NOMO-1 treated with dmso at 0.1 percent for 144 hours (cell line): ENCODE results near the gene GFPT2.

Source experiments
- DNase-seq: peaks from one replicate; lab custom pipeline; 2025; ENCODE audit not compliant: unreplicated experiment; lab: John Stamatoyannopoulos, UW

The GFPT2 gene

DNA sequence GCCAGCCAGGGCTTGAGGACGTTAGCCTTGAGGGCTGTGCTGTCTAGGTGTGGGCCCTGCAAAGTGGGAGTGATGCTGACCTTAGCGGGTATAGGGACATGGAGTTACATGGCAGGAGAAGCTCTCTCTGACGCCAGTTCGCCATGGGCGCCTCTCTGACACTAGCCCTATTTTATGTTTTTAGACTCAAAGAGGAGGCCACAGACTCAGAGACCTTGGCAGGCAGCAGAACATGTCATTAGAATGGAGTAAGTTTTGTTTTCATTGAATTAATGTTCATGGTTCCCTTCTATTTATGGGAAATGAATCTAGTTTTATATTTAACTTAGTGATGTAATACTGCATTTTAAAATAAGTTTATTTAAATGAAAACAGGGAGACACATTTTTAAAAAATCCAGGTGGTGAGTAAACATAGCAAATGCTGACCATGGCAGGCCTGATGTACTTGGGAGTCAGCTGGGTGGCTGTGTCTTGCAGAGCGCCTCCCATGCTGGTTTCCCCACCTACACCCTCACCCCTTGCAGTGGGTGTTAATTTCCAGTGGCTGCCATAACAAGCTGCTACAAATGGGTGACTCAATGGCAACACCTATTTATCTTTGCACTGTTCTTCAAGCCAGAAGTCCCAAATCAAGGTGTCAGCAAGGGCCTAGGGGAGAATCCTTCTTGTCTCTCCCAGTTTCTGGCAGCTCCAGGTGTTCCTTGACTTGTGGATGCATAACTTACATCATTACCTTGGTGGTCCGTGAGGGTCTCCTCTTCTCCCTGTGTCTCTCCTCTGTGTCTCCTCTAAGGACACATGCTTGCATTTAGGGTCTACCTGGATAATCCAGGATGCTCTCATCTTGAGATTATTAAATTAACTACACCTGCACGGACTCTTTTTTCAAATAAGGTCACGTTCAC is 25.6 kb upstream of the GFPT2 start:
- DNase-seq, result no peak

GRCh38 chr5:180377556-180378197 is 24.5 kb upstream of the GFPT2 start:
- DNase-seq, result no peak

- no peak for DNase-seq
Observed at GRCh38 chr5:180376511-180376910, 23.4 kb upstream of the GFPT2 start.

DNA sequence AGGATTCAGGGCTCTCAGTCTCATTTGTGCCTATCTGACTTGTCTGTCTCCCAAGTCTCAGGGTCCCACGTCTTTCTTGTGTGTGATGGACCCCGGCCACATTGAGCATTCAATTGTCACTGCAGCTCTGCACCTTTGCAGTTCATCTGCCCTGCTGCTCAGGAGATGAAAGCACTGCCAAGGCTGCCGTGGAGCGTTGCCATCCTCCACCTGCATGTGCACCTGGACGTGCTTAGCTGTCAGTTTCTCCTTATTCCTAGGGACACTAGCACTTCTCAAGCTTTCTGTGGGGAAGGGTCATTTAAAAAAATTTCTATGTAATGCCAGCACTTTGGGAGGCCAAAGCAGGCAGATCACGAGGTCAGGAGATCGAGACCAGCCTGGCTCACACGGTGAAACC is 22.8 kb upstream of the GFPT2 start:
- DNase-seq, result no peak

- DNase-seq, result no peak
Observed at GRCh38 chr5:180375291-180375690, 22.2 kb upstream of the GFPT2 start.

DNA sequence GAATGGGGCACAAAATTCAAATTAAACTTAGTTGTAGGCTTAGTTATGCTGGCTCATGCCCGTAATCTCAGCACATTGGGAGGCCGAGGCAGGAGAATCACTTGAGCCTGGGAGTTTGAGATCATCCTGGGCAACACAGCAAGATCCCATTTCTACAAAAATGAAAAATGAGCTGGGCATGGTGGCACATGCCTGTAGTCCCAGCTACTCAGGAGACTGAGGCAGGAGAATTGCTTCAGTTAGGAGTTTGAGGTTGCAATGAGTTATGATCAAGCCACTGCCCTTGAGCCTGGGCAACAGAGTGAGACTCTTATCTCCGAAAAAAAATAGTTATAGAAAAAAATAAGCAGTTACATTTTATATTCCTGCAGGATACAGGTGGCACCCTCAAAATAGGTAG is 20.7 kb upstream of the GFPT2 start:
- DNase-seq, result no peak

DNA sequence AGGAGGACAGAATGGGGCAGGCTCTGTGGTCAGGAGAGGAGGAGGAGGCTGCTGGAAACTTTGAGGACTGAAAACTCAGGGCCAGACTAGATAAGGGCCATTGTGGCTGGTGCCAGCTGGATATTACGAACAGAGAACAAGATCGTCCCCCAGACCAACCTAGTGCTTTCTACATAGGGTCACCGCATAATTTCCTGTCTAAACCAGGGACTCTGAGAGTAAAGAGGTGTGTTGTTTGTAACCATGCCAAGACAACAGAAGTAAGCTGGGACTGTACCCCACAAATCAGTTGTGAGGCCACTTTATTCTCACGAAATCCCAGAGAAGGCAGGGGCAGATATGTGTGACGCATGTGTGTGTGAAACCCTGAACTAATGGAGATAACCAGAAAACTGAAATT is 20.3 kb upstream of the GFPT2 start:
- DNase-seq, result no peak

DNA sequence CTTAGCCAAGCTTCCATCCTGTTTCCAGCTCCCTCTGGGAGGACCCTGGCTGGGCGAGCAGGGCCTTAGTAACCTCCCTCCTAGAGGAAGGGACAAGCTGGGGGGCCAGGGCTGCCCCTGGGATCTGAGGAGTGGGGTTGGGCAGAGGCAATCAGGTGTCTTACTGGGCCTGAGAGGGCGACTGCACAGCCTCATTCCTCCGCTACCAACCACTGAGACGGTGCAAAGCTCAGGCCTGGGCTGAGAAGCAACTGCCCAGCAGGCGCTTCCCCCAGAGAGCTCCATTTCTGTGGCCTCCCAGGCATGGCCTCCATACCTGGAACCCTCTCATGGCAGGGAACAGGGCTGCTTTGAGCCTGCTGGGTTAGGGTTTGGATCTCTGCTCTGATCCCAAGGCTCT is 18.8 kb upstream of the GFPT2 start:
- no peak for DNase-seq

- DNase-seq, result no peak
Observed at GRCh38 chr5:180370861-180371641, 17.9 kb upstream of the GFPT2 start.

DNA sequence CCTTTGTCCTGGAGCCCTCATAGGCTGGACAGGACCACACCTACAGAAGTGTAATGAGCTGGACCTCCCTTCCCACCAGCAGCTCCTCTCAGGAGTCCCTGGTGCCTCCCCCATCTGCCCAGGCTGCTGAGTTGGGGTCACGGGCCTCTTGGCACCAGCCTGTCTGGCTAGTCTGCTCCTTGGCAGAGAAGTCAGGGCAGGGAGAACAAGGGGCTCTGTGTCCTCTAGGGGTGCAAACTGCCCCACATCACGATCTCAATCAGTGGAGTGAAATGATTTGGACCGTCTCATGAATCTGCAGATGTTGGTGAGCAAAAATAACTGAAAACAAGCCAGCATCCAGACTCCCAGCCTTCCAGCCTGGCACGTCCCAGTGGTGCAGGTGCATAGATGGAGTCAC is 14.9 kb upstream of the GFPT2 start:
- no peak for DNase-seq

DNA sequence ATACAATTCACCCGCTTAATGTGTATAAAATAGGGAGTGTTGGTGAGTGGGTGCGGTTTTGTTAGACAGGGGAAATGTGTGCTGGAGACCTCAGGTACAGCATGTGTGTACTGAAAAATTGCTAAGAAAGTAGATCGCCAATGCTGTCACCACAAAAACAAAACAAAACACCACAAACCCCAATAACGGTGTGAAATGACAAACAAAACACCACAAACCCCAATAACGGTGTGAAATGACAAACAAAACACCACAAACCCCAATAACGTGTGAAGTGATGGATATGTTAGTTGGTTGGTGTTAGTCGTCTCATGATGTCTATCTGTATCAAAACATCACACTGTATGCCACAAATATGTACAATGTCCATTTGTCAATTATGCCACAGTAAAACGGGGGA is 14.2 kb upstream of the GFPT2 start:
- DNase-seq, result no peak

DNA sequence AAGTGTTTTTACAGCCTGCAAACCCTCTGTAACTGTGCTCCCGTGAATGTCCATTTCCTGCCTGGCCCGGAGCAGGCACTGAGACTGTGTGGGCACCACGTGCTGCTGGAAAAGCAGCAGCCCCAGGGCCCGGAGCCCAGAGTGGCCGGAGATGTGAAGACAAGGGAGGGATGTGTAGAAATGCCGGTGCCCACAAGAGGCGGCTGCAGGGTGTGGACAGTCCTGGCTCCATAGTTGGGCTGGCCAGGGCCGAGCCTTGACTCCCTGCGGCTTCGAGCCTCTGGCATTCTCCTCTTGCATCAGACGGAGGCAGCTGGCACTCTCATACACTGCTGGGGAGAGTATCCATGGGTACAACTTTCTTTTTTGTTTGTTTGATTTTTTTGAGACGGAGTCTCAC is 13.2 kb upstream of the GFPT2 start:
- DNase-seq, result no peak

- no peak for DNase-seq
Observed at GRCh38 chr5:180365829-180366228, 12.7 kb upstream of the GFPT2 start.

DNA sequence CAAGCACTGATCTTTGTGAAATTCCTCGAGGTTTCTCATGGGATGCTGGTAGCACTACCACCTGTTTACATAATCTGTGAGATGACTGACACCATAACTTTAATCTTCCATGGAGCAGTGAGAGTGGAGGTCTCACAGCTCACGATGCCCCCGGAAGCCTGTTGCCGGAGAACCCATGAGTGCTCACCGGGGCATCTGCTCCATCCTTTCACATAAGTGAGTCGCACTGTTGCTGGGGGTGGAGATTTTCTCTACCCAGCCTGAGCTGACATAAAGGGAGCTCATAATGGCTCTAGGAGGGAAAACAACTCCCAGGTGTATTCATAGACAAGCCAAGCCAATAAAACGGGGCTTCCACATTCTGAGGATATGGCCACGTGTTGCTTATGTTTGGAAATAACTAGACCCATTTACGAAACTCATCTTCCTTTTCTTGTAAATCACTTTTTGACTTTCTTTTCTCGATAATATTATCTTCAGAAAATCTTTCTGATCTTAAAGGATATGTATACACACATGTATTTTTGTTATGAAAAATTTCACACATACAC is 11.2 kb upstream of the GFPT2 start:
- no peak for DNase-seq

DNA sequence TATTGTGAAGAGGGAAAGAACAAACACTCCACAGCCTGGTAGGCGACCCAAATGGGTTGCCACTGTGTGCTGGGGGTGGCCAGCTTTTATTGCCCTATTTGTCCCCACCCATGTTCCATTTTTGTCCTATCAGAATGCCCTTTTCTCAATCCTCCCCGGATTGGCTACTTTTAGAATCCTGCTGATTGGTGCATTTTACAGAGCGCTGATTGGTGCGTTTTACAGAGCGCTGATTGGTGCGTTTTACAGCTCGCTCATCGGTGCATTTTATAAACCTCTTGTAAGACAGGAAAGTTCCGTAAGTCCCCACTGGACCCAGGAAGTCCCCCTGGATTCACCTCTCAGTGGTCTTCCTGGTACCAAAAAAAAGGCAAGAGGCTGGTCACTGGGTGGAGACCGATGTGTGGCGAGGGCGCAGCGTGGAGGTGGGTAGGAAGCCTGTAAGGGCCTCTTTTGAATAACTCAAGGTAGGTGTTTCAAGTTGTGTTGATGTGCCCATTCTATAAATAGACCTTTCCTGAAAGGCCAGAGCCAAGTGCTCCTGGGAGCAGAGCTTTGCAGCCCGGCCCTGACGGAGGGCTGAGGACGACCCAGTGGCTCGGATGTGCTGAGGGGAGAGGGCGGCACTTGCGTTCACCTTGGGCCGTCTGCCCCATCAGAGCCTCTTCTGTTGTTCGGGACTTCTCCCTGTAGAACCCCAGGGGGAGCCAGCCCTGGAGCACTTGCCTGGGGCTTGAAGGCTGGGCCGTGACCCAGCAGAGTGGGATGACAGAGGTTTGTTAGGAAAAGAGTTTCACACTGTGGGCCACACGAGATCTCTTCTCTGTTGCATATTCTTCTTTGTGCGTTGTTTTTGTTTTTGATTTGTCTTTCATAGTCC is 7.2 kb upstream of the GFPT2 start:
- no peak for DNase-seq

DNA sequence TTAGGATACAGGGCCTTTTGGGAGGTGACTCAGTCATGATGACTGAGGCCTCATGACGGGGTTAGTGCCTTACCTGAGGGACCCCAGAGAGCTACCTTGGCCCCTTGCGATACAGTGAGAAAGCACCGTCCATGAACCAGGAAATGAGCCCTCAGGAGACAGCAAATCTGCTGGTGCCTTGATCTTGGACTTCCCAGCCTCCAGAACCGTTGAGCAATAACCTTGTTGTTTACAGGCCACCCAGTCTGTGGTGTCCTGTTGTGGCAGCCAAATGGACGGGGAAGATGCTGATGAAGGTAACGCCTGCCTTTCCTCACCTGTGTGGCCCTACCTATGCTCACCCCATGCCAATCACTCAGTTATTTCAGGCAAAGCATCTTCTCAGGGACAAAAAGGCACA is 5.6 kb upstream of the GFPT2 start:
- DNase-seq, result no peak

GRCh38 chr5:180358179-180358578 is 5.0 kb upstream of the GFPT2 start:
- DNase-seq, result no peak

DNA sequence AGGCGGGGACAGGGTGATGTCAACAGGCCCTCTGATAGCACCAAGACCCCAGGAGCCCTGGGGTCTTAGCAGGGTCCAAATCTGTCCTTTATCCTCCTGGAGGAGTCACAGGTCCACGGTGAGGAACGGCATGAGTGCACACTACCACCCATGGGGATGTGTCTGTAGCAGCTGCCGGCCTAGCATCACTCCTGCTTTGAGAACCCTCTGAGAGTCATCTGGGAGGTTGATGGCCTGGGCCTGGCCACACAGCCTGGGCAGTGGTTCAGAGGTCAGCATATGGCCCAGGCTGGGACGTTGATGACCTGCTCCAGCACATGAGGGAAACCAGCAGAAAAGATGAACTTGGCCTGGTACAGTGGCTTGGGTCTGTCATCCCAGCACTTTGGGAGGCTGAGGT is 1.8 kb upstream of the GFPT2 start:
- no peak for DNase-seq

DNA sequence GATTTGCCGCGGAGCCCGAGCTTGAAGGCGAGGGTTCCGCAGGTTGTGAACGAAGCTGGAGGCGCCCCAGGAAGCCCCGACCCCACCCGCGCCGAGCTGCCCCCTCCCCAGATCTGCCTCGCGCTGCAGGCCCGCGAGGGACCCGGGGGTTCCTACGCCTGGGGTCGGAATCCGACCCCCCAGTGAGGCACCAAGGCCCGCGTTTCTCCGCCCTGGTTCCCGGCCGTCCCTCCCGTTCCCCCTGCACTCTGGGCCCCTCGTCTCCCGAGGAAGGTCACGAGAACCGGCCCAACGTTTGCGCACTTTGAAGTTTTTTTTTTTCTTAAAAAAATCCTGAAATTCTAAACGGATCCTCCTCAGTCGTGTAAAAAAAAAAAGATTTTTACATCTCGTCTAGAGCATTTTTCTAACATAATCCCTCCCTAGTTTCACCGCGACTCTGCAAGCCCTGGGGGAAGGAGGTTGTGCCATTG is 880 bp upstream of the GFPT2 start:
- no peak for DNase-seq
